Tibial nerve (tissue), 4 donors: ENCODE measurements around the gene FDPS. TPM values are rescaled to one million over a fixed set of nuclear protein-coding genes. Genes with fewer than 3 reads are reported as not detected.

Experiments
- DNase-seq, 2 donors: peaks; one replicate each; pipeline ENCODE4 v3.0.0-alpha.2; 2019; ENCODE audit warnings: low spot score in 2 of 2
- H3K27ac ChIP-seq, 4 donors: fragments of 200-600 bp; sonication (generic) in 3 of 4; one replicate each; pipeline ENCODE4 v1.5.1; 2017 to 2019; ENCODE audit warnings: mild to moderate bottlenecking in 1 of 4
- H3K27me3 ChIP-seq, 2 donors: fragments of 200-600 bp; sonication (generic) in 1 of 2; one replicate each; pipeline versions ENCODE4 v1.5.1 to v1.6.0; 2017 to 2019
- H3K36me3 ChIP-seq, 3 donors: fragments of 200-600 bp; sonication (generic); one replicate each; pipeline ENCODE4 v1.5.1; 2018 to 2019
- H3K4me1 ChIP-seq, 4 donors: fragments of 200-600 bp; sonication (generic) in 3 of 4; one replicate each; pipeline ENCODE4 v1.5.1; 2017 to 2019
- H3K4me3 ChIP-seq, 4 donors: fragments of 200-600 bp; sonication (generic) in 3 of 4; one replicate each; pipeline ENCODE4 v1.5.1; 2017 to 2019; ENCODE audit warnings: mild to moderate bottlenecking in 1 of 4, moderate library complexity in 1 of 4
- H3K9me3 ChIP-seq, 4 donors: fragments of 200-600 bp; sonication (generic) in 3 of 4; one replicate each; pipeline ENCODE4 v1.5.1; 2017 to 2019
- CTCF ChIP-seq, 5 experiments: fragments of 200-600 bp in 3 of 5; fragments of 450-650 bp in 2 of 5; sonication (generic) in 3 of 5; IDR thresholded peaks; one replicate each; pipeline ENCODE4 v1.5.1; 2016 to 2019; ENCODE audit warnings: antibody characterized with exemption in 5 of 5, mild to moderate bottlenecking in 3 of 5, moderate library complexity in 2 of 5
- EP300 ChIP-seq, 2 donors: sonication (generic); formaldehyde crosslinking; IDR thresholded peaks; one replicate each; pipeline ENCODE4 v1.6.1; 2017; ENCODE audit warnings: antibody characterized with exemption in 2 of 2, mild to moderate bottlenecking in 1 of 2
- POLR2A ChIP-seq, 2 donors: fragments of 450-650 bp; IDR thresholded peaks; one replicate each; pipeline ENCODE4 v1.6.1; 2017; ENCODE audit warnings: antibody characterized with exemption in 2 of 2, mild to moderate bottlenecking in 2 of 2, moderate library complexity in 2 of 2
- WGBS, 2 donors: methylation state at CpG; one replicate each; pipeline ENCODE4 v1.1.5; 2018; 5-methylcytosine and 5-hydroxymethylcytosine counted together
- total RNA-seq, 4 donors: library from RNA; depleted of rRNA; stranded (reverse); fragments of >200 nt; gene quantifications; one replicate each; pipeline ENCODE4 v1.1.0, GENCODE V29; 2016

FDPS gene
- total RNA-seq, 4 donors from 2014 or later: 88.2 to 143 (median 125) TPM

DNA sequence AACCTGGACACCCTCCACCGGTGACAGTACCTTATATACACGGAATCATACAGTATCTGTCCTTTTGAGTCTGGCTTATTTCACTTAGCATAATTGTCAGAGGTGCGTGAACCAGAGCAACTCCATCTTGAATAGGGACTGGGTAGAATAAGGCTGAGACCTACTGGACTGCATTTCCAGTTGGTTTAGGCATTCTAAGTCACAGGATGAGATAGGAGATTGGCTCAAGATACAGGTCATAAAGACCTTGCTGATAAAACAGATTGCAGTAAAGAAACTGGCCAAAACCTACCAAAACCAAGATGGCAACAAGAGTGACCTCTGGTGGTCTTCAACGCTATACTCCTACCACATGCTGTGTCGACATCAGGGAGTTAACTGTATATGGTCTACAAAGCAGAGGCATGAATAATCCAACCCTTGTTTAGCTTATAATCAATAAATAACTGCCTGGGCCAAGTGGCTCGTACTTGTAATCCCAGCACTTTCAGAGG lies 1.4 kb upstream of the FDPS start:
- DNase-seq: no peak
- Histone ChIP-seq H3K27ac (peak overlapping the region in 2 of 4 donors; percentile 92 to 93), H3K9me3 (no peaks in the 10 kb centered on the region), H3K27me3 (no peaks in the 10 kb centered on the region), H3K36me3 (peaks cover 0 to 19% (median 0%) of the 10 kb centered on the region in 3 donors), H3K4me3 (no peak overlapping the region), H3K4me1 (peaks cover 0 to 39% (median 16%) of the 10 kb centered on the region in 4 donors)
- TF ChIP-seq EP300 (IDR thresholded peaks at IDR 0.05) (no peak), POLR2A (IDR thresholded peaks at IDR 0.05) (no peak), CTCF (IDR thresholded peaks at IDR 0.05) (no peak)
- 49 to 54% methylated on average over 6 of the region's 6 CpGs for WGBS, 2 donors

DNA sequence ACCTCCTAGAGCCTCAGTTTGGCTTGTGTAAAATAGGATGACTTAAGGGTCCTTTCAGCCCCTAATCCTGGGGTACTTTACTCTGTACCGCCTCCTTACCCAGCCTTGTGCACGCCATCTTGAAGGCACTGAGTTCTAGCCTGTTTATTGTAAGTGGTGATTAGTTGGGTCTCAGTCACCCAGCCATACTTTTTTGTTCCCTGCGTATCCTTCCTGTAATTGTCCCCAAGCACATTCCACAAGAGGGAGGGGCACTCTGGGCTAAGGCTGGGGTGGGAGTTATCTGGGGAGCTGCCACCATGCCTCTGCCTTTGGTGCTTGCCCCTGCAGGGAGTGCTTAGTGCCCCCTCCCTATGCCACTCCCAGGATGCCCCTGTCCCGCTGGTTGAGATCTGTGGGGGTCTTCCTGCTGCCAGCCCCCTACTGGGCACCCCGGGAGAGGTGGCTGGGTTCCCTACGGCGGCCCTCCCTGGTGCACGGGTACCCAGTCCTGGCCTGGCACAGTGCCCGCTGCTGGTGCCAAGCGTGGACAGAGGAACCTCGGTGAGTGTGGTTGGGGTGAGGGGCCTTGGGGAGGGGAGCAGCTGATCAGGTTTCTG lies 856 bp downstream of the FDPS start:
- 22% methylated on average over 10 to 11 of the region's 11 CpGs for WGBS, 2 donors
- Histone ChIP-seq H3K9me3 (no peaks in the 10 kb centered on the region), H3K4me1 (peaks cover 0 to 39% (median 16%) of the 10 kb centered on the region in 4 donors), H3K36me3 (peaks cover 0 to 41% (median 0%) of the 10 kb centered on the region in 3 donors), H3K27me3 (no peaks in the 10 kb centered on the region), H3K4me3 (peak overlapping the region; percentile 58 to 93 (median 74)), H3K27ac (peak overlapping the region; percentile 86 to 93 (median 92))
- TF ChIP-seq EP300 (IDR thresholded peaks at IDR 0.05): no peak
- TF ChIP-seq CTCF (IDR thresholded peaks at IDR 0.05): no peak
- no peak for TF ChIP-seq POLR2A (IDR thresholded peaks at IDR 0.05)
- DNase-seq: no peak

DNA sequence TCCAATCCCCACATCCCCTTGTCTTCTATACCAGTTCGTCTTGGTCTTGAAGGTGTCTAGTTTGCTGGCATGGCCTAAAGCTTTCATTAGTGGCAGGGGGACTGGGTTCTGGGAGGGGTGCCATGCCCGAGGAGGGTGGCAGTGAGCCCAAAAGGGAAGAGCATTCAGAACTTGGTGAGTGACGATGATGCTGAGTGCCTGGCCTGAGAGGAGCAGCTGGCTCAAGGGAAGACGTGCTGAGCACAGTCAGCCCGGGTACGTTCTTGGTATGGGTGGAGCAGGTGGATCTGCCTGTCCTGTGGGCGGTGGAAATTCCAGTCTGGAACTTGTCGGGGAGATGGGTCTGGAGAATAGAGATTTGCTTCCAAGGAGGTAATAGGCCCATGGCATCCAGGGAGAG lies 4.6 kb downstream of the FDPS start:
- H3K4me1 ChIP-seq: peaks cover 0 to 20% (median 12%) of the 10 kb centered on the region in 4 donors
- no peaks in the 10 kb centered on the region for H3K9me3 ChIP-seq
- H3K4me3 ChIP-seq: no peak overlapping the region
- 81 to 82% methylated on average over 8 of the region's 8 CpGs for WGBS, 2 donors
- no peak for TF ChIP-seq CTCF (IDR thresholded peaks at IDR 0.05)
- DNase-seq: no peak
- H3K27ac ChIP-seq: no peak overlapping the region
- H3K36me3 ChIP-seq: peaks cover 0 to 71% (median 3%) of the 10 kb centered on the region in 3 donors
- H3K27me3 ChIP-seq: no peaks in the 10 kb centered on the region

GRCh38 chr1:155316922-155317321 lies 8.3 kb downstream of the FDPS start:
- Histone ChIP-seq H3K36me3 (peaks cover 0 to 67% (median 4%) of the 10 kb centered on the region in 3 donors), H3K27me3 (no peaks in the 10 kb centered on the region), H3K27ac (no peak overlapping the region), H3K4me3 (no peak overlapping the region), H3K9me3 (no peaks in the 10 kb centered on the region), H3K4me1 (peaks cover 0 to 25% (median 9%) of the 10 kb centered on the region in 4 donors)
- WGBS, 2 donors: 88 to 89% methylated on average over 3 of the region's 3 CpGs
- DNase-seq: no peak
- no peak for TF ChIP-seq CTCF (IDR thresholded peaks at IDR 0.05)

GRCh38 chr1:155318082-155318481 lies 9.4 kb downstream of the FDPS start:
- DNase-seq: no peak
- 90% methylated on average over 9 of the region's 9 CpGs for WGBS, 2 donors
- Histone ChIP-seq H3K36me3 (peaks cover 0 to 56% (median 4%) of the 10 kb centered on the region in 3 donors), H3K27ac (no peak overlapping the region), H3K9me3 (no peaks in the 10 kb centered on the region), H3K4me1 (peaks cover 0 to 35% (median 14%) of the 10 kb centered on the region in 4 donors), H3K27me3 (no peaks in the 10 kb centered on the region), H3K4me3 (no peak overlapping the region)
- TF ChIP-seq EP300 (IDR thresholded peaks at IDR 0.05) (no peak), POLR2A (IDR thresholded peaks at IDR 0.05) (no peak), CTCF (IDR thresholded peaks at IDR 0.05) (no peak)
